DND-41 (cell line): ENCODE data around the gene SF3A1.

ENCODE experiments used
- CTCF ChIP-seq: IDR thresholded peaks from 2 replicates; pipeline ENCODE4 v1.5.1; 2012; ENCODE audit warnings: borderline replicate concordance, low read length, moderate library complexity, mild to moderate bottlenecking; ENCODE audit not compliant: poor library complexity, severe bottlenecking; ENCODE audit errors: extremely low read depth
- EZH2 ChIP-seq: IDR thresholded peaks from 3 replicates; pipeline ENCODE4 v1.6.1; 2012; ENCODE audit warnings: borderline replicate concordance, low read depth, mild to moderate bottlenecking, moderate library complexity, low read length, inconsistent platforms; ENCODE audit not compliant: severe bottlenecking

GRCh38 chr22:30370641-30371230 lies 14.0 kb upstream of the SF3A1 start:
- no peak for TF ChIP-seq CTCF
- TF ChIP-seq EZH2: no peak
